Mucosa of rectum (tissue), 2 donors: Measurements from ENCODE around the gene FHL1.

Source experiments
- H3K27ac ChIP-seq, 2 donors: one replicate each; pipeline ENCODE4 v1.7.0; 2013; ENCODE audit warnings: inconsistent platforms in 2 of 2, low read depth in 2 of 2, low read length in 2 of 2
- H3K27me3 ChIP-seq, 2 donors: one replicate each; pipeline ENCODE4 v1.7.0; 2013; ENCODE audit warnings: low read length in 2 of 2; ENCODE audit not compliant: control insufficient read depth in 2 of 2, insufficient read depth in 2 of 2
- H3K36me3 ChIP-seq, 2 donors: one replicate each; pipeline ENCODE4 v1.7.0; 2013; ENCODE audit warnings: low read length in 2 of 2; ENCODE audit not compliant: control insufficient read depth in 2 of 2, insufficient read depth in 2 of 2
- H3K4me1 ChIP-seq, 2 donors: one replicate each; pipeline ENCODE4 v1.7.0; 2013; ENCODE audit warnings: low read length in 2 of 2, mild to moderate bottlenecking in 1 of 2; ENCODE audit not compliant: control insufficient read depth in 2 of 2, insufficient read depth in 2 of 2
- H3K4me3 ChIP-seq, 2 donors: one replicate each; pipeline ENCODE4 v1.7.0; 2013; ENCODE audit warnings: low read length in 2 of 2
- H3K9ac ChIP-seq, 2 donors: one replicate each; pipeline ENCODE4 v1.7.0; 2013; ENCODE audit warnings: low read length in 2 of 2, low read depth in 1 of 2, mild to moderate bottlenecking in 1 of 2
- H3K9me3 ChIP-seq, 2 donors: one replicate each; pipeline ENCODE4 v1.7.0; 2013; ENCODE audit warnings: low read length in 2 of 2; ENCODE audit not compliant: control insufficient read depth in 2 of 2
- donor health status: healthy.
- donor health status: Normal muscosa, but diverticular disease.

FHL1 gene

GRCh38 chrX:136203951-136204350 is 56.6 kb downstream of the FHL1 start:
- Histone ChIP-seq H3K9me3 (no peaks in the 10 kb centered on the region), H3K27ac (peak overlapping the region; percentile 38 to 65), H3K27me3 (peaks cover 0 to 2% of the 10 kb centered on the region in 2 donors), H3K9ac (peak overlapping the region in 1 of 2 donors; percentile 1), H3K4me1 (peaks cover 0 to 17% of the 10 kb centered on the region in 2 donors), H3K36me3 (no peaks in the 10 kb centered on the region), H3K4me3 (no peak overlapping the region)

- Histone ChIP-seq H3K27me3 (peaks cover 0 to 2% of the 10 kb centered on the region in 2 donors), H3K27ac (peak overlapping the region; percentile 38 to 65), H3K9me3 (no peaks in the 10 kb centered on the region), H3K4me1 (peaks cover 0 to 17% of the 10 kb centered on the region in 2 donors), H3K9ac (no peak overlapping the region), H3K36me3 (no peaks in the 10 kb centered on the region), H3K4me3 (no peak overlapping the region)
These were observed 57.2 kb downstream of the FHL1 start for GRCh38 chrX:136204571-136204970.

- H3K4me1 ChIP-seq, result peaks cover 0 to 17% of the 10 kb centered on the region in 2 donors
- peak overlapping the region in 1 of 2 donors; percentile 3 for H3K4me3 ChIP-seq
- peak overlapping the region in 1 of 2 donors; percentile 28 for H3K9ac ChIP-seq
- peak overlapping the region; percentile 29 to 44 for H3K27ac ChIP-seq
- H3K9me3 ChIP-seq, result no peaks in the 10 kb centered on the region
- H3K27me3 ChIP-seq, result peaks cover 0 to 2% of the 10 kb centered on the region in 2 donors
- no peaks in the 10 kb centered on the region for H3K36me3 ChIP-seq
These were observed 58.6 kb downstream of the FHL1 start for GRCh38 chrX:136205882-136206380.

- Histone ChIP-seq H3K9ac (no peak overlapping the region), H3K4me3 (no peak overlapping the region)
These were observed 59.6 kb downstream of the FHL1 start for GRCh38 chrX:136206916-136207315.

GRCh38 chrX:136207546-136207945 is 60.2 kb downstream of the FHL1 start:
- Histone ChIP-seq H3K9me3 (no peaks in the 10 kb centered on the region), H3K27ac (peak overlapping the region in 1 of 2 donors; percentile 32), H3K4me1 (peaks cover 0 to 17% of the 10 kb centered on the region in 2 donors), H3K4me3 (no peak overlapping the region), H3K27me3 (peaks cover 2 to 3% of the 10 kb centered on the region in 2 donors), H3K36me3 (no peaks in the 10 kb centered on the region), H3K9ac (no peak overlapping the region)

More at GRCh38 chrX:136206916-136207315, 59.6 kb downstream of the FHL1 start:
- Histone ChIP-seq H3K27me3 (peaks cover 2 to 3% of the 10 kb centered on the region in 2 donors), H3K4me1 (peaks cover 0 to 17% of the 10 kb centered on the region in 2 donors), H3K9me3 (no peaks in the 10 kb centered on the region), H3K36me3 (no peaks in the 10 kb centered on the region), H3K27ac (peak overlapping the region in 1 of 2 donors; percentile 32)

- no peaks in the 10 kb centered on the region for H3K9me3 ChIP-seq
- H3K9ac ChIP-seq, result peak overlapping the region in 1 of 2 donors; percentile 7
- peaks cover 0 to 11% of the 10 kb centered on the region in 2 donors for H3K4me1 ChIP-seq
- peaks cover 2 to 3% of the 10 kb centered on the region in 2 donors for H3K27me3 ChIP-seq
- H3K4me3 ChIP-seq, result no peak overlapping the region
- H3K27ac ChIP-seq, result peak overlapping the region; percentile 26 to 27
- no peaks in the 10 kb centered on the region for H3K36me3 ChIP-seq
These were observed 61.8 kb downstream of the FHL1 start for GRCh38 chrX:136209016-136209738.

- Histone ChIP-seq H3K36me3 (no peaks in the 10 kb centered on the region), H3K9me3 (no peaks in the 10 kb centered on the region), H3K27me3 (peaks cover 2 to 3% of the 10 kb centered on the region in 2 donors), H3K4me3 (no peak overlapping the region), H3K4me1 (peaks cover 0 to 5% of the 10 kb centered on the region in 2 donors), H3K9ac (peak overlapping the region in 1 of 2 donors; percentile 7), H3K27ac (no peak overlapping the region)
These were observed 62.4 kb downstream of the FHL1 start for GRCh38 chrX:136209751-136210150.

- Histone ChIP-seq H3K9ac (no peak overlapping the region), H3K4me1 (peaks cover 0 to 5% of the 10 kb centered on the region in 2 donors), H3K36me3 (no peaks in the 10 kb centered on the region), H3K27ac (no peak overlapping the region), H3K27me3 (peaks cover 0 to 3% of the 10 kb centered on the region in 2 donors), H3K9me3 (no peaks in the 10 kb centered on the region), H3K4me3 (no peak overlapping the region)
These were observed 62.9 kb downstream of the FHL1 start for GRCh38 chrX:136210243-136210642.

GRCh38 chrX:136210806-136211205 is 63.5 kb downstream of the FHL1 start:
- Histone ChIP-seq H3K4me3 (no peak overlapping the region), H3K36me3 (no peaks in the 10 kb centered on the region), H3K27me3 (peaks cover 0 to 3% of the 10 kb centered on the region in 2 donors), H3K27ac (no peak overlapping the region), H3K9ac (no peak overlapping the region), H3K9me3 (no peaks in the 10 kb centered on the region), H3K4me1 (peaks cover 0 to 3% of the 10 kb centered on the region in 2 donors)

GRCh38 chrX:136211766-136212556 is 64.6 kb downstream of the FHL1 start:
- peaks cover 0 to 3% of the 10 kb centered on the region in 2 donors for H3K27me3 ChIP-seq
- no peak overlapping the region for H3K27ac ChIP-seq
- no peak overlapping the region for H3K4me3 ChIP-seq
- H3K9me3 ChIP-seq, result no peaks in the 10 kb centered on the region
- H3K9ac ChIP-seq, result no peak overlapping the region
- H3K36me3 ChIP-seq, result no peaks in the 10 kb centered on the region
- no peaks in the 10 kb centered on the region for H3K4me1 ChIP-seq
